Prostate gland (tissue), 2 donors: ENCODE results near the gene OXSM. TPM values are rescaled to one million over a fixed set of nuclear protein-coding genes. Genes with fewer than 3 reads are reported as not detected.

Experiments used
- DNase-seq: peaks from one replicate; pipeline ENCODE4 v3.0.0-alpha.2; 2019; ENCODE audit warnings: low spot score
- H3K27ac ChIP-seq, 2 donors: fragments of 200-600 bp; sonication (generic); 2 replicates each; pipeline ENCODE4 v1.5.1; 2017 to 2019
- H3K27me3 ChIP-seq: fragments of 200-600 bp; sonication (generic); replicated peaks from 2 replicates; pipeline ENCODE4 v1.5.1; 2019; ENCODE audit not compliant: insufficient read depth
- H3K36me3 ChIP-seq, 2 donors: fragments of 200-600 bp; sonication (generic); 1 replicate in 1 of 2; 2 replicates in 1 of 2; pipeline versions ENCODE4 v1.5.1 to v1.8.1; 2017 to 2019
- H3K4me1 ChIP-seq: fragments of 200-600 bp; sonication (generic); replicated peaks from 2 replicates; pipeline ENCODE4 v1.5.1; 2019
- H3K4me3 ChIP-seq, 2 donors: fragments of 200-600 bp; sonication (generic); 2 replicates each; pipeline ENCODE4 v1.5.1; 2017 to 2019
- H3K9me3 ChIP-seq: fragments of 200-600 bp; sonication (generic); 2 replicates; pipeline ENCODE4 v1.5.1; 2017
- POLR2A ChIP-seq: fragments of 450-650 bp; IDR thresholded peaks from one replicate; pipeline ENCODE4 v1.6.1; 2016; ENCODE audit warnings: antibody characterized with exemption, mild to moderate bottlenecking
- POLR2AphosphoS5 ChIP-seq: sonication (generic); formaldehyde crosslinking; IDR thresholded peaks from one replicate; pipeline ENCODE4 v1.6.1; 2017; ENCODE audit warnings: antibody characterized with exemption
- WGBS: methylation state at CpG from one replicate; pipeline ENCODE4 v1.1.5; 2018; 5-methylcytosine and 5-hydroxymethylcytosine counted together
- intact Hi-C: fragments of 100-400 bp; cut with DNase I; formaldehyde crosslinking; loops from one replicate; pipeline ENCODE4 v1.14.2; 2022
- total RNA-seq, 2 donors: library from RNA; depleted of rRNA; stranded (reverse); fragments of >200 nt; gene quantifications; one replicate each; pipeline ENCODE4 v1.1.0, GENCODE V29; 2016
- TF ChIP-seq, protein P1 (sequence below), 4 experiments: fragments of 200-600 bp in 2 of 4; fragments of 450-650 bp in 2 of 4; sonication (generic) in 2 of 4; IDR thresholded peaks; 1 replicate in 3 of 4; 2 replicates in 1 of 4; pipeline ENCODE4 v1.5.1; 2016 to 2019; ENCODE audit warnings: antibody characterized with exemption in 4 of 4, mild to moderate bottlenecking in 2 of 4, moderate library complexity in 2 of 4

Gene OXSM
- total RNA-seq, 2 donors from 2014 or later: 9.4 to 9.5 TPM

DNA sequence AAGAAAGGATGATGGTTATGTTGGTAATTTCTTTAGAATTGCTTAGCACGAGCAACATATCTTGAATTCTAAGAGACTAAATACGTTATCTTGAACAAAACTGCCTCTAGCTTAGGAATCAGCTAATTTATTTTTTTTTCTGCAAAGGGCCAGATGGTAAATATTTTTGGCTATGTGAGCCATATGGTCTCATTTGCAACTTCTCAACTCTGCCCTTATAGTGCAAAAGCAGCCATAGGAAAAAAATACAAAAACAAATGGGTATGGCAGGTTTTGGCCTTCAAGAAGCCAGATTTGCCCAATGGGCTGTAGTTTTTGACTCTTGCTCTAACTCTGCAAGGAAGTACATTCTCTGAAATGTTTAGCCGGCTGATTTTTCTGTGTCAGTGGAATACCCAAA, 11.9 kb downstream of the OXSM start:
- WGBS: 94% methylated on average over 3 of the region's 3 CpGs
- Histone ChIP-seq H3K36me3 (no peaks in the 10 kb centered on the region), H3K4me1 (no peaks in the 10 kb centered on the region), H3K9me3 (no peaks in the 10 kb centered on the region), H3K27me3 (no peaks in the 10 kb centered on the region), H3K27ac (no peak overlapping the region), H3K4me3 (no peak overlapping the region)
- intact Hi-C loops: no loop called here
- TF ChIP-seq POLR2AphosphoS5 (no peak), POLR2A (no peak)
- TF ChIP-seq, protein P1, sequence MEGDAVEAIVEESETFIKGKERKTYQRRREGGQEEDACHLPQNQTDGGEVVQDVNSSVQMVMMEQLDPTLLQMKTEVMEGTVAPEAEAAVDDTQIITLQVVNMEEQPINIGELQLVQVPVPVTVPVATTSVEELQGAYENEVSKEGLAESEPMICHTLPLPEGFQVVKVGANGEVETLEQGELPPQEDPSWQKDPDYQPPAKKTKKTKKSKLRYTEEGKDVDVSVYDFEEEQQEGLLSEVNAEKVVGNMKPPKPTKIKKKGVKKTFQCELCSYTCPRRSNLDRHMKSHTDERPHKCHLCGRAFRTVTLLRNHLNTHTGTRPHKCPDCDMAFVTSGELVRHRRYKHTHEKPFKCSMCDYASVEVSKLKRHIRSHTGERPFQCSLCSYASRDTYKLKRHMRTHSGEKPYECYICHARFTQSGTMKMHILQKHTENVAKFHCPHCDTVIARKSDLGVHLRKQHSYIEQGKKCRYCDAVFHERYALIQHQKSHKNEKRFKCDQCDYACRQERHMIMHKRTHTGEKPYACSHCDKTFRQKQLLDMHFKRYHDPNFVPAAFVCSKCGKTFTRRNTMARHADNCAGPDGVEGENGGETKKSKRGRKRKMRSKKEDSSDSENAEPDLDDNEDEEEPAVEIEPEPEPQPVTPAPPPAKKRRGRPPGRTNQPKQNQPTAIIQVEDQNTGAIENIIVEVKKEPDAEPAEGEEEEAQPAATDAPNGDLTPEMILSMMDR (IDR thresholded peaks at IDR 0.05): no peak
- no peak for DNase-seq

DNA sequence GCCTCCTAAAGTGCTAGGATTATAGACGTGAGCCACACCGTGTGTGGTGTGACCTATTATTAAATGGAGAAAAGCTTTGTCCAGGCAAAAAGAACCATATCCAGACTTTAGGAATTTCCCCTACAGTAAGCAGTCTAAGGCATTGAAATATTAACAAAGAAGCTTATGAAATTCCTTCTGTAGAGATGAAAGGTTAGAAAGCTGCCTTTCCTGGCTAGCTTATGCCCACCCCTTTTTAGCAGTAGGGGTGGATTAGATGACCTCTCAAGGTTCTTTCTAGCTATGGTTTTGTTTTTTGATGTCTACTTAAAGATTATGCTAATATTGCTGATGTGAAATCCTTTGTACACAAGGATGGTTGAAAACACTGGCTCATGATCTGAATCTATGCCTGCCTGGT, 13.9 kb downstream of the OXSM start:
- Histone ChIP-seq H3K4me3 (no peak overlapping the region), H3K27me3 (no peaks in the 10 kb centered on the region), H3K4me1 (no peaks in the 10 kb centered on the region), H3K27ac (no peak overlapping the region), H3K9me3 (no peaks in the 10 kb centered on the region), H3K36me3 (no peaks in the 10 kb centered on the region)
- TF ChIP-seq, protein P1 (IDR thresholded peaks at IDR 0.05): no peak
- TF ChIP-seq POLR2AphosphoS5: no peak
- no peak for TF ChIP-seq POLR2A
- WGBS: 88% methylated on average over 2 of the region's 2 CpGs
- DNase-seq: no peak
- intact Hi-C loops: no loop called here

DNA sequence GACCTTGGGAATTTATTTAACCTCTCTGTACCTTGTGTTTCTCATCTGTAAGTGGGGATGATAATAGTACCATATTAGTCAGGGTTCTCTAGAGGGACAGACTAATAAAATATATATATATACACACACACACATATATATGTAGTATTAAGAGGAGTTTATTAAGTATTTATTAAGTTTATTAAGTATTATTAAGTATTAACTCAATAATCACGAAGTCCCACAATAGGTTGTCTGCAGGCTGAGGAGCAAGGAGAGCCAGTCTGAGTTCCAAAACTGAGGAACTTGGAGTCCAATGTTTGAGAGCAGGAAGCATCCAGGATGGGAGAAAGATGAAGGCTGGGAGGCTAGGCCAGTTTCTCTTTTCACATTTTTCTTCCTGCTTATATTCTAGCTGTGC, 14.8 kb downstream of the OXSM start:
- H3K4me1 ChIP-seq: no peaks in the 10 kb centered on the region
- 89% methylated on average over 1 of the region's 1 CpG for WGBS
- TF ChIP-seq POLR2AphosphoS5 (no peak), POLR2A (no peak)
- TF ChIP-seq, protein P1 (IDR thresholded peaks at IDR 0.05): no peak
- H3K4me3 ChIP-seq: no peak overlapping the region
- H3K36me3 ChIP-seq: no peaks in the 10 kb centered on the region
- H3K27ac ChIP-seq: no peak overlapping the region
- intact Hi-C loops: no loop called here
- no peaks in the 10 kb centered on the region for H3K27me3 ChIP-seq
- DNase-seq: no peak
- no peaks in the 10 kb centered on the region for H3K9me3 ChIP-seq

DNA sequence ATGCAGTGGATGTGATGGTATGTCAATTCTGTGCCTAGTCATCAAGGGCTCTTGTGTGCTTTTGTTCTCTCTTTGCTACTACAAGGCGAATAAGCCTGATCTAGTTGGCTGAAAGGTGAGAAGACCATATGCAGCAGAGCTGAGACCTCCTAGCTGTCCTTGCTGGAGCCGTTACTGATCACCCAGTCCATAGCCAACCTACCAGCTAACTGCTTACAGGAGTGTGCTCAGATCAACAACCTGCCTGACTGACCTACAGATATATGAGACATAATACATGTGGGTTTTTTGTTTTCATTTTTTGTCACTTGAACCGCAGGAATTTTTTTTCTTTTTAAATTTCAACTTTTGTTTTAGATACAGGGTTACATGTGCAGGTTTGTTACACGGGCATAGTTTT, 22.8 kb downstream of the OXSM start:
- H3K9me3 ChIP-seq: no peaks in the 10 kb centered on the region
- WGBS: 92% methylated on average over 4 of the region's 4 CpGs
- no peak for TF ChIP-seq POLR2A
- TF ChIP-seq, protein P1 (IDR thresholded peaks at IDR 0.05): no peak
- no peak for DNase-seq
- intact Hi-C loops: no loop called here
- no peak overlapping the region for H3K4me3 ChIP-seq
- no peaks in the 10 kb centered on the region for H3K4me1 ChIP-seq
- no peaks in the 10 kb centered on the region for H3K27me3 ChIP-seq
- no peaks in the 10 kb centered on the region for H3K36me3 ChIP-seq
- H3K27ac ChIP-seq: no peak overlapping the region

DNA sequence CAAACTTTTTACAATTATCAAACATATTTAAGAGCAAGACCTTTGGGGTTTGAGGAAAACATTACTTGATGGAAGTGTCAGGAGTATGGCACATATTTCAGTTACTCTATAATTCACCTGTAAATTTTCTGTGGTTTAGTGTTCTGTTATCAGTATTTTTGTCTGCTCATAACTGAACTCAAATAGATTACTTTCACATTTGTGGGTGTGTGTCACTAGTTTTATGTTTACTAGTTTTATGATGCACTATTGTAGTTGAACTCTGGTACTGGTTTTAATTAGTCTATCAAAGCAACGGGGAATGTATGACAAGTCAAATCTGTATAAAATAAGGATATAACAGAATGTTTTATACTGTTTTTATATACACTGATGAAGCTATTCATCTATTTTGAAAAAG, 27.2 kb downstream of the OXSM start:
- Histone ChIP-seq H3K4me3 (no peak overlapping the region), H3K36me3 (no peaks in the 10 kb centered on the region), H3K27ac (no peak overlapping the region), H3K9me3 (no peaks in the 10 kb centered on the region), H3K4me1 (no peaks in the 10 kb centered on the region), H3K27me3 (no peaks in the 10 kb centered on the region)
- intact Hi-C loops: no loop called here
- TF ChIP-seq, protein P1 (IDR thresholded peaks at IDR 0.05): no peak
- TF ChIP-seq POLR2AphosphoS5: no peak
- no peak for TF ChIP-seq POLR2A
- WGBS: 23% methylated on average over 1 of the region's 1 CpG
- DNase-seq: no peak
